GM19463 (cell line): ENCODE measurements around the gene SND1.

ENCODE experiments used
- ATAC-seq: cut with Tn5 transposase; IDR thresholded peaks from one replicate; pipeline ENCODE4 v1.9.1; 2021; ENCODE audit warnings: mild to moderate bottlenecking, moderate library complexity; ENCODE audit not compliant: unreplicated experiment

SND1 gene

GRCh38 chr7:127924874-127925273, 272.9 kb downstream of the SND1 start:
- no peak for ATAC-seq

- ATAC-seq: no peak
Observed at GRCh38 chr7:127927348-127927696, 275.3 kb downstream of the SND1 start.

DNA sequence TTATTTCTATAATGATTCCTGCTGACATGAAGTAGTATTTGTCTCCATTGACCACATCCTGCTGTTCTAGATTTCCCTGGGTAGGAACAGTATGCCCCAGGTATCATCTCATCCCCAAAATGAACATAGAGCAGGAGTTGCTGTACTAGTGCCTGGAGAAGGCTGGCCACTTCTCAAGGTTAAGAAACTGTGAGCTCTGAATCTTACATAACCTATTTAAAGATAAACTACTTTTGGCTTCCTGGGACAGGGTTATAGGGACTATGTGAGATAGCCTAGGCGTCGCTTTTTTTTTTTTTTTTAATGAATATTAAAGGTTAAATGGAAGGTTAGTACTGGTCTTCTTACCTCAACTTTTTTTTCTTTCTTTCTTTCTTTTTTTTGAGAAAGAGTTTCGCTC, 276.2 kb downstream of the SND1 start:
- ATAC-seq: no peak

GRCh38 chr7:127928852-127929251, 276.9 kb downstream of the SND1 start:
- ATAC-seq: no peak

GRCh38 chr7:127930341-127931328, 278.6 kb downstream of the SND1 start:
- no peak for ATAC-seq

- ATAC-seq: no peak
Observed at GRCh38 chr7:127932076-127932475, 280.1 kb downstream of the SND1 start.

DNA sequence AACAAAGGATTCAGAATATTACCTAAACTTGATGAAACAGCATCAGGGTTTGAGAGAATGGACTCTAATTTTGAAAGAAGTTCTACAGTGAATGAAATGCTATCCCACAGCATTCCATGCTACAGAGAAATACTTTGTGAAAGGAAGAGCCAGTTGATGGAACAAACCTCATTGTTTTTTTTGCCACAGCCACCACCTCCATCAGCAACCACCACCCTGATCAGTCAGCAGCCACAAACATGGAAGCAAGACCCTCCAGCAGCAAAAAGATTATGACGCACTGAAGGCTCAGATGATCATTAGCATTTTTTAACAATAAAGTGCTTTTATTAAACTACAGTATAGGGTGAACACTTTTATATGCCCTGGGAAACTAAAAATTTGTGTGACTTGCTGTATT, 280.5 kb downstream of the SND1 start:
- ATAC-seq: no peak

DNA sequence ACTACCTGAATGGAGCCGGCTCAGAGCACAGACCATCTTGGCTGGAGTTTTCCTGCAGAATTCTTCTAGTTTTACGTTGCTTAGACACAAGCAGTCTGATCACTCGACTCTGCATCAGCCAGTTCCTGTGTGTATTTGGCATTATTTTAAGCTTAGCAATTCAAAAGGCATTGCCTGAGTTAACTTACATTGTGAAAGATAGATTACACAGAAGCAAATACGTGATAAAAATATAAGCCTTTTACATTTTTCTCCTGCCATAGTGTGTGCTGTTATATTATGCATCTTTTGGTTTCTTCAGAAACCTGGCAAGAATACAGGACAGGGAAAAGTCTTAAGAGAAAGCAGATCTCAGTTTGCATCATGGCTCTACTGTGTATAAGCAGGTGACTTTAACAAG, 281.2 kb downstream of the SND1 start:
- ATAC-seq: no peak

- ATAC-seq: no peak
Observed at GRCh38 chr7:127934711-127935110, 282.7 kb downstream of the SND1 start.

- no peak for ATAC-seq
Observed at GRCh38 chr7:127935847-127936376, 283.9 kb downstream of the SND1 start.

DNA sequence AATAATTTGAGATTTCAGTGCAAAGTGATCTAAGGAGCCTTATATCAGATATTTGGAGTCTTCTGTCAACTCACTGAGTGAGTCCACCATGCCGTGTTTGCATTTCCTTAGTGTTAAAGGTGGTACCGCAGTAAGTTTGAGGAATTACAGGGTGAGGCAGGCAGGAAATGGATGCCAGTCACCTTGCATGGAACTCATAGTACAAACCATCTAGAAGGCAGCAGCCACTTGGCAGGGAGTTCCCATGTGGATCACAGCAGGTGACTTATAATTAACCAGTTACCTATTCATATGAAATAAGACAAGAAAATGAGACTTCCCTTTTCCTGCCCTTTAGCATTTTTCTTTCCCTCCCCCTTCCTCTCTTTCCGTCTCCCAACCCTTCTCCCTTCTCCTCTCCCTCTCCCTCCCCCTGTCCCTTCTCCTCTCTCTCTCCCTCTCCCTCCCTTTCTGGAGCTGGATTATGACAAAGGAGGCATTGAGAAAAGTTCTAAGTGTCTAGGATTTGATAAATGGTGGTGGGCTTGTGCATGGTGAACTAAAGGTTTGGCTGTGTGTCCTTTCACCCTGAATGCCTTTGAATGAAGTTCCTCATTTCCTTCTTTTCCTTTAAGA, 285.2 kb downstream of the SND1 start:
- ATAC-seq: no peak

GRCh38 chr7:127938588-127938987, 286.6 kb downstream of the SND1 start:
- ATAC-seq: no peak

- ATAC-seq: no peak
Observed at GRCh38 chr7:127940381-127941160, 288.6 kb downstream of the SND1 start.

DNA sequence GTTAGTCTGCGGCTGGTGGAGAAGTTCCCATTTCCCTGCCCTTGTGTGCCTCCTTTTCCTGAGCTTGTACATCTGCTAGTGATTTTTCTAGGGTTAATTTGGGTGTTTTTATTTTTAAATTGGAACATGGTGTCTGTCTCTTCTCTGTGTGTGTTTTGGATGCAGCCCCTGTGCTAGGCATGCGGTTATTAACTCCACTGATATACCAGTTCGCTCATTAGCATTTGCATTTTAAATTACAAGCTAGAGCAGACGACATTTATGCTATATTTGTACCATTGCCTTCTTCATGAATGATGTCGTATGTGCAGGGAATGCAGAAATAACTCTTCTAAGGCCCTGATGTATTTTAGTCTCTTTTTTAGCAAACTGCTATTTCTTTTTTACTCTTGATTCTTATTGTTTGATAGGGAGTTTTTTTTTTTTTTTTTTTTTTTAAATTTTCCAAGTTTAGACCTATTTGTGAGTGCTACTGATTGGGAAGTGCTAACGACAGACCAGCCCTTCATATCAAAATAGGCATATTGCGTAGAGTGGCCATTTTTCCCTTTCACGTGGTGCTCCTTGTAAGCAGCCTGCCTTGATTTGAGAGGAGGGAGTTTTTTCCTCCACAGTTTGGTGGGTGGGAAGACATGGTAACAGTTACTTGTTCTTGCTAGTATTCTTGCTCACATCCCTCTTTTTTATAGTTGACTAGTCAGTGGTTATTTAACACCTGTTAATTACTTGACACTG, 289.6 kb downstream of the SND1 start:
- no peak for ATAC-seq

DNA sequence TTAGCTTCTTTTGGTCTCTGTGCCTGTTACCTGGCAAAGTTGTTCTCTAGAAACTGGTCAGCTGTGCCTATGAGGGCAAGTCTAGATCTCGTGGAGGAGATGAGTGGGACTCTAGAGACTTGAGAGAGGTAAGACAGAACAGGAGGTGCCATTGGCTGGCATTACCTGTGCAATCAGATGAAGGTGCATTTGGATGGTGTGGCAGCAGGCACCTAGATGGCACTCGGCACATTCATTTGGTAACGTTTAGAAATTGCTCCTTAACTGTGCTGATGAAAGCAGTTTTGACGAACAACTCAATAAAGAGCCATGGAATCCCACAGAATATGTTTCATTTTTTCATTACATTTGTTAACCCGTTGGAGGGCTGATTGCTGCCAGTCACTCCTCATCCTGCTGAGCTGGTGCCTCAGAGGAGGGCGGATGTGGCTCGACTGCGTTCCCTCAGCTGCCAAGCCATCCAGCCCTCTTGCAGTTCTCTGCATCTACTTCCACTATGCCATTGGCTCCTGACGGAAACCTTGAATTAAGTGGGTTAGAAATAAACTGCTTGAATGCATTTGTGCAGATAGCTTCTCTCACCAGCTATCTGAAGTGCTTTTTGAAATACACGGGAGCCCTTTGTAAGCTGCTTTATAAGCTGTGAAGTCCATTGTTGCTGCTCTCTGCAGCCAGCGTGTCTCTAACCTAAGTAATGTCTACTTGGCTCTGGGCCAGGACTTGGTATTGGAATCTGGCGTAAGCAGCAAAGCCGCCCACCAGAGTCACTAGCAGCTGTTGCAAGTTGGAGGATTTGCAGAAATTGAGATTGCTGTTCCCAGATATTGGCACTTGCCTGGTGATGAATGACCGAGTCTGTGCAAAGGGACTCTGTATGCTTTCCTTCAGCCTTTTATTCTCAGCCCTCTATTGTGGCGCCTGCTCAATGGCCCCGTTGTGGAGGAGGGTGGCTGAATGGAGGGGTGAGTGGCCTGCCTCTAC, 291.8 kb downstream of the SND1 start:
- ATAC-seq: no peak

DNA sequence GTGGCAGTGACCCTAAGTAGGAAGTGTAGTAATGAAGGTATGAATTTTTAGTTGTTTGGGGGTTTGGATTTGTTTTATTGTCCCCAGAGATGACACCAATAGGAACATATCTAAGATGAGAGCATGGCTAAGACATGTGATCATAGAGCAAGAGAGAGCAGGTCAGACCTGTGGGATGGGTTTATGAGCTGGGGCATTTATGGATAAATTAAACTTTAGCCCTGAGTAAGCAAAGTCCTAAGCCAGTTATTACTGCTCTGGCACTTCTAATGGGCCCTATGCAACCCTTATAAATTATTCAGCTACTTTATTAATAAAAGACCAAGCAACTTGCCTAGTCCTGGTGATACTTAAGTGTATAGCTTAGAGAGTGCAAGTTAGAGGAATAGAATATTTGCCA, 294.1 kb downstream of the SND1 start:
- no peak for ATAC-seq

DNA sequence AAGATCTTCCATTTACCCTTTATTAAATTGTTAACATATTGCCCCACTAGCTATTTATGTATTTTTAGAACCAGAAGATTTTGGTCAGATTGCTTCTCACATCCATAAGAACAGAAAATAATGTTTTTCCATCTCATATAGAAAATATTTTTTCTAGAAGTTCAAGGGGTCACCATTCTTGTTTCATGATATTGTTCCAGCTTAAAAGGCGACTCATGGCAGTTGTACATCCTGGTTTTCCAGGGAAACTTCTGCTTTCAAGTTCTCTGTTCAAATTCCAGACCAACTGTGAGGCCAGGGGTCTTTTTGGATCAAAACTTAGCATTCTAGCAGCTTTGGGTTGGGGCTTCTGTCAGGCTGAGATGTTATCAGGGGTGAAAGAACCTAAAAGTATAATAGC, 294.9 kb downstream of the SND1 start:
- ATAC-seq: no peak

GRCh38 chr7:127948312-127948711, 296.3 kb downstream of the SND1 start:
- no peak for ATAC-seq

GRCh38 chr7:127948930-127949329, 296.9 kb downstream of the SND1 start:
- no peak for ATAC-seq
